ENCODE data around the gene ASTN2. TPM values are rescaled to one million over a fixed set of nuclear protein-coding genes. Genes with fewer than 3 reads are reported as not detected.
"Not testable (repeated sequence)": the region's sequence is repeated elsewhere in the genome, so short reads cannot be mapped to it uniquely, and the experiment has no call there.

ASTN2 gene
- total RNA-seq, 1 donor from 2014 or later, result 42.2 TPM

- no peak for DNase-seq (ENCODE audit: low read depth)
Measured at GRCh38 chr9:116873937-116874914, 540.6 kb downstream of the ASTN2 start.

- no peak for DNase-seq (ENCODE audit: low read depth)
Measured at GRCh38 chr9:116873491-116873890, 541.4 kb downstream of the ASTN2 start.

GRCh38 chr9:116870566-116870965, 544.3 kb downstream of the ASTN2 start:
- peak; percentile 99 for DNase-seq (ENCODE audit: low read depth)

GRCh38 chr9:116868201-116868600, 546.7 kb downstream of the ASTN2 start:
- DNase-seq (ENCODE audit: low read depth), result peak; percentile 98

GRCh38 chr9:116861321-116861720, 553.5 kb downstream of the ASTN2 start:
- no peak for DNase-seq (ENCODE audit: low read depth)

GRCh38 chr9:116860509-116861120, 554.2 kb downstream of the ASTN2 start:
- DNase-seq (ENCODE audit: low read depth), result peak; percentile 74

- peak; percentile 54 for DNase-seq (ENCODE audit: low read depth)
Measured at GRCh38 chr9:116859763-116860162, 555.1 kb downstream of the ASTN2 start.

- DNase-seq (ENCODE audit: low read depth), result peak; percentile 34
Measured at GRCh38 chr9:116857321-116857720, 557.5 kb downstream of the ASTN2 start.

- peak; percentile 83 for DNase-seq (ENCODE audit: low read depth)
Measured at GRCh38 chr9:116855881-116856662, 558.8 kb downstream of the ASTN2 start.

GRCh38 chr9:116849721-116850120, 565.1 kb downstream of the ASTN2 start:
- DNase-seq (ENCODE audit: low read depth), result no peak

GRCh38 chr9:116844621-116845020, 570.2 kb downstream of the ASTN2 start:
- no peak for DNase-seq (ENCODE audit: low read depth)

GRCh38 chr9:116843863-116844620, 570.8 kb downstream of the ASTN2 start:
- no peak for DNase-seq (ENCODE audit: low read depth)

- no peak for DNase-seq (ENCODE audit: low read depth)
Measured at GRCh38 chr9:116842658-116843057, 572.2 kb downstream of the ASTN2 start.

- not testable (repeated sequence) for DNase-seq (ENCODE audit: low read depth)
Measured at GRCh38 chr9:116838468-116838867, 576.4 kb downstream of the ASTN2 start.

- peak; percentile 95 for DNase-seq (ENCODE audit: low read depth)
Measured at GRCh38 chr9:116837018-116837989, 577.6 kb downstream of the ASTN2 start.

GRCh38 chr9:116830321-116830720, 584.5 kb downstream of the ASTN2 start:
- DNase-seq (ENCODE audit: low read depth), result not testable (repeated sequence)

GRCh38 chr9:116821633-116822229, 593.1 kb downstream of the ASTN2 start:
- DNase-seq (ENCODE audit: low read depth), result no peak

GRCh38 chr9:116819116-116819515, 595.7 kb downstream of the ASTN2 start:
- DNase-seq (ENCODE audit: low read depth), result no peak

GRCh38 chr9:116817762-116818161, 597.1 kb downstream of the ASTN2 start:
- peak; percentile 28 for DNase-seq (ENCODE audit: low read depth)

GRCh38 chr9:116816484-116816883, 598.4 kb downstream of the ASTN2 start:
- no peak for DNase-seq (ENCODE audit: low read depth)

Data from renal cortical epithelial cell (primary cell).